NCI-H2196 (cell line): Measurements from ENCODE around the gene CACNA2D3.
A peak's percentile ranks its signal among the peaks of the same experiment; 100 is the strongest.

Experiments used
- DNase-seq: peaks from one replicate; lab custom pipeline; 2025; ENCODE audit not compliant: unreplicated experiment; lab: John Stamatoyannopoulos, UW

The CACNA2D3 gene

DNA sequence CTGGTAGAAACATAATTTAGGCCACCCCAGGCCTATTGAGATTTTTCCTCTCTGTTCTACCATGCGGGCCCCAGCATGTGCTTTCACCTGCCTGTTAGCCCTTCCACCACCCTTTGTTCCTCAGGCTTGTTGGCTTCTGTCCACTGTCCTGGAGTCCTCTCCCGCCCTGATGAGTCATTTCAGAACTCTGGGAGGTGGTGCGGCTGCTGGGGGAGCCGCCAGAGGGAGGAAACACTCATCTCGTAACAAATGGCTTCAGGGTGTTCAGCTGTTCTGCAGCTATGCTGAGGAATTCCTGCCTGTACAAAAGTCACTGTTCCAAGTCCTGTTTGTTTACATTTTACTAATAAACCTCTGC is 769.2 kb downstream of the CACNA2D3 start:
- DNase-seq, result peak; percentile 77

DNA sequence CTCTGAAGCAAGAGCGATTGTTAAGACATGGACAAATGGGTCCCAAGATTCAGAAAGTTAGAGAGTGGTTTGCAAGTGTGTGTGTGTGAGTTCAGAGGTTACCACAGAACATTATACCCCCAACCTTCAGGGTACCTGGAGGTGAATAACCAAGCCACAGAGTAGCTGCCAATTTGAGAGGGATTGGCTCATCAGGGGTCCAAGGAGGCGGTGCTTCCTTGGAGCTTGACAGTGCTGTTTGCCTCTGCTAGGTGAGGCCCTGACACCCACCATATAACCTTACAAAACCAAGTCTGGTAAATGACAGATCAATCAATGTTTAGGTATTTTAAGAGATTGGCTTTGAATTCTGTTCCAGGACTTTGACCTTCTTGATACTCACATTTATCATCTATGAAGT is 769.8 kb downstream of the CACNA2D3 start:
- DNase-seq, result no peak

DNA sequence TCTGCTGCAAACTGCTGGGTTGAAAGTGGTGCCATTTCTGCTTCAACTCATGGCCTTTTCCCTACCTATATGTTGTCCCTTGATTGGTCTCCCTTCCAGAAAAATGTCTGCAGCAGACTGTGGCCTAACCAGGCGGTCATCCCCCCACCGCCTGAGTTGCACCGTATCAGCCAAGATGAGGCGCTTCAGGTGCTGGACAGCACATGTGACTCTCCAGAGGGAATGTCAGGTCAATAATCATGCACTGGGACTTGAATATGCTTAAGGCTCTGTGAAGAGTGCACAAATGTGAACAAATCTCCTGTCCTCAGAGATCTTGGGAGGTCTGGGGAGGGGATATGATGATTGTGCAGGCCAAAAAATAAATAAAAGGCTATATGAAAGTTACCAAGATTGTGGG is 773.3 kb downstream of the CACNA2D3 start:
- no peak for DNase-seq

DNA sequence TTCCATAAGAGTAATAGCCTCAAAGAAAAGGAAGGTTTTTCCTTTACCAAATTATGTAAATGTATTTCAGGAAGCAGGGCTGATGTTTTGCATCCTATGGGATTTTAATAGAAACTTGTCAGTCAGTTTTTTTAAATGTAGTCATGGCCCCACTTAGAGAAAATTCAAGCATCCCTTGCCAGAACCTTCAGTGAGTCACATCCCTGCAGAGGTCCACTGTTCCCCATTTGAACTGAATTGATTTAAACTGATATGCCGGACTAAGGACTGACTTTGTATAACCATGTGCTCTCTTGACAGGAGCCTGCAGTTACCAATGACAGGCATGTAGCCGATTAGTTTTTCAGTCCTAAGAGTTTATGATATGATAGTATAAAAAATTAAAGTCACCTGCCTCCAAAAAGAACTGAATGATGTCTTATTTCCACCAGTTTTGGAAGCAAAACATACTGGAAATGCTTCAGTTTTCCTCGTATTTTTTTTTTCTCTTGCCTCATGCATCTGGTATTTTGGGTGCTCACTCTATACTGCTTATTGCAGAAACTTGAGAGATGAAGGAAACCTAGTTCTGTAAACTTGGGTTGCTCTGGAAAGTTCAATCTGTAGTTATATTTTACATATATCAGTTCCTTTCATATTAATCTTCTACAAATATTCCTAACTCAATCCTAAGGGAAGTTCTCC is 774.8 kb downstream of the CACNA2D3 start:
- no peak for DNase-seq

DNA sequence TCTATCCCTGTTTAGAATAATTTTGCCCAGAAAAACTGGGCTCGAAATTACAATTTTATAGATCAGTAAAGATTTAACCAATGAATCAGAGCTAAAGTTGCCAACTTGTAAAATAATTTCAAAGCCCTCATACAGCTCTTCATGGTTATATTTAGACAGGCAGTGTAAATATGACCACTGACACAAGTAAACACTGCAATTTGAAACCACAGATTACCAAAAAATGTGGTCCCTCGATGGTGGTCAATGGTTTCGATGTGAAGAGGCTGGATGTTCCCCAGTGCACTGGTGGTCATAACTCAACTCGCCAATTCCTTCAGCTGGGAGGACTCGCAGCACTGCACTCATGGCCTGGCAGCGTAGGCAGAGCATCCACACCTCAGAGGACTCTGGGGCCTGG is 776.9 kb downstream of the CACNA2D3 start:
- DNase-seq, result no peak

DNA sequence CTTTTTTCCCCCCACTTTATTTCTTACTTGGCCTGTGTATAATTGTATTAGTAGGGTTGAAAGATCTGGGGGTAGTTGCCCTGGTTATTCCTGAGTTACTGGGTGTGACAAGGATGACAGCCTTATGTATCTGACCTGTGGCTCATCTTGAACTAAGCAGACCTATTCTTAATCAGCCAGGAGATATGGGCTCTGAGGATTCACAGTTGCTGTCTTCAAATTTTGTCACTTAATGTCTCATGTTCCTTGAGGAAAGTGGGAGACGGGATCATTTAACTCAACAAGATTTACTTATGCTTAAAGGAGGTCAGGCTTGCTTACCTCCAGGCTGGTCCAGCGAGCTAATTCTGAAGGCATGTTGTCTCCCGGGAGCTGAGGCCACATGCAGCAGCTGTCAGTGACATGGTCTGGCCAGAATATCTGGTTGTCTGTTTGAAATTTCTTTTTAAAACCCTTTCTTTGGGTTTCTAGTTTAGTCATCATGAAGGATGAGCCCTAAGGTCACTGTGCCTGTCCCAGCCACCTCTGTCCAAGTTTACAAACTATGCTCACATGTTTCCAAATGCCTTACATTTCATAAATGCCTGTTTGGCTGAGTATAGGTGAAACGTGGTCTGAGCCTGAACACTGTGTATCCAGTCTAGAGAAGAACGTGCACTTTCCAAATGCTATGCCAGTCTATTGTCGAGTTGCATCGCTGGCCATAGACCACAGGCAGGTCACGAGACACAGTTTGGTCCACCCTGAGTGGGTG is 778.7 kb downstream of the CACNA2D3 start:
- no peak for DNase-seq

DNA sequence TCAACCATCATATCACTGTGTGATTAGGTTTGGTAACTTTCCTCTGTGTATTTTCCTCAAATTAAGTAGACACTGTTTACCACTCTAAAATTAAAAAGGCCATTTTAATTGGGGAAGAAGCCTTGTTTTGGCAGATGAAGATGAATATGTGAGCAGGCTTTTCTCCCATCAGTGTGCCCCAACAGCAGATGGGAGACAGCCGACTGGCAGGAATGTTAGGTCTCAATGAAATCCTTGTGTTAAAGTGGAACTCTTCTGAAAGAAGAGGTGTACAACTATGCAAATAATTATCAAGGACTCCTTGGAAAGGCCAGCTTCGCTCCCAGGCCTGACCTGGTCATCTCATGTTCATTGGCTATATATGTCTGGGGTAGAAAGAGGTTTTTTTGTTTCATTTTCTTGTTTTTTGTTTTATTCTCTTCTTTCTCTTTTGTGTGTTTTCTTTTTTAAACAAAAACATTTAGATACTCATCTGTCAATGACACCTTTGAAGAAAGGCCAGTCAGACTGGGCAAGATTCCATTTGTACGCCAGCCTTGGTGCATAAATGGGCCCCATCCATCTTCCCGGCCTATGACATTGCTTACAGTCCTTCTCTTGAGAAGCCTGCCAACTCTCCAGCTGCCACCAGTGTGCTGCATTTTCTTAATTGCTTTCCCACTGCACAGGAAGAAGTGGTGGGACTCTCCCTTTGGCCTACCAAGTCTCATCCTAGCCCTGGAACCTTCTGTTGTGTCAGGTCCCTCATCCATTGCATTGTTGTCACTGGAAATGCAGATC is 779.7 kb downstream of the CACNA2D3 start:
- no peak for DNase-seq

DNA sequence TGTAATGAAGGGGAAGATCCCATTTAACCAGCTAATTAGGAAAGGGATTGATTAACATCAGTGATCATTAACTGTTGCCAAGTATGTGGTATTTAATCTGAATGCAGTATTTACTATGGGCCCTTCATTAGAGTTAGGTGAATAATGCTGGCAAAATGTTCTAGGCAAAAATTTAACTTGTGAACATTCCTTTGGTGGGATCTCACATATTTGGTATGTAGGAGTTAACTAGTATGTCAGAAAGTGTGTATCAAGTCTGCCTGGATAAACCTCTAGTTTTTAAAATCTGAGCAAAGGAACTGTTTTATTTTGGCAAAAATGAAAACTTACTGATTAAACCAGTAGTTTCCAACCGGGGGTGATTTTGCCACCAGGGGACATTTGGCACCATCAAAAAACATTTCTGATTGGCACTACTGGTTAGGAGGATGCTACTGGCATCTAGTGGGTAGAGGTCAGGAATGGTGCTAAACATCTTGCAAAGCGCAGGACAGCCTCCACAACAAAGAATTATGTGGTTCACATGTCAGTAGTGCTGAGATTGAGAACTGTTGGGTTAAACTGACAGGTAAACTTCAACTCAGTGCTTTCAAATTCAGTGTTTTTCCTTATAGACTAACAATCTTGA is 783.0 kb downstream of the CACNA2D3 start:
- no peak for DNase-seq

DNA sequence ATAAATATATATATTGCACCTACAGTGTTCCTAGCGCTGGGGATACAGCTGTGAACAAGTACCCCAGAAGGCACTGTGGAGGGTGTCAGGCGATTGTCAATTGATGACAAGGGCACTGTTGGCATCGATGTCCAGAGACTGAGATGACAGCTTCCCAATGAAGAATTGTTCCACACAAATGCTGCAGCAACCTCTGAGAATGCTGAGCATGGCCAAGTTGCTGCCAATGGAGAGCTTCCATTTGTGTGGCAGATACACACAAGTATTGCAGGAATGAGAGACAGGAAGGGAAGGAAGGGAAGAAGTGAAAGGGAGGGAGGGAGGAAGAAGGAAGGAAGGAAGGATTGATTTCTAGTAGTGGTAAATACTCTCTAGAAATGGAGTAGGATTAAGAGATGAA is 783.6 kb downstream of the CACNA2D3 start:
- DNase-seq, result no peak

DNA sequence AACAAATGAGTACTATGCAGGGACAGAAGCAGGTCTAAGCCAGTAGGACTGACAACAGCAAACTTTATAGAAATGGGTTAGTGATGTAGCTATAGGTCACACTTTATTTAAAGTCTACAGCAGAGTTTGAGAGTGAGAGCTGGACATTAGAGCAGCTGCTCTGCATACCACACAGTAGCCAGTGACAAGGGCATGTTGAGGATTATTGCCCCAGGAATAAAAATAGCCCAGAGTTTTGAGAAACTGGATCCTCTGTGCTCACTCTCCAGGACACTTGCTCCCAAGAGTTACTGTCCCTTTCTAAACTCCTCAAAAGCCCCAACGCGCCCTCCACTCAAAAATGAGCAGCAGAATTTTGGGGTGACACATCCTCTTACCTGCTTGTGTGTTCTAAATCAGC is 784.4 kb downstream of the CACNA2D3 start:
- DNase-seq, result no peak

DNA sequence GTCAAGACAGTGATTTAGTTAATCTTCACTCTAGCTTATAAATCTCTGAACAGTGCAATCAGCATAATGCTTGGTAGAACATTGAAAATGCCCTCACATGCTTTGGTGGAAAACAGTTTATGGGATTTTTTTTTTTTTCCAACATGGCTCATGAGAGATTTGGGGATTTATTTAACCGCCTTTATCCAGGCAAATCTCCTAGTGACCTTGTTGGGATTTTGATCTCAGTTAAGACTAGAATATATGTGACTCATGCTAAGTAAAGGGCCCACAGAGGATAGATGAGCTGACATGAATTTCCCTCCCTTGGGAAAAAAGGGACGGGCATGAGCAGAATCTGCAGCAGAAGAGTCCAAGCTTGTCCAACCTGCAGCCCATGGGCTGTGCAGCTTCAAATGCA is 786.8 kb downstream of the CACNA2D3 start:
- DNase-seq, result no peak

DNA sequence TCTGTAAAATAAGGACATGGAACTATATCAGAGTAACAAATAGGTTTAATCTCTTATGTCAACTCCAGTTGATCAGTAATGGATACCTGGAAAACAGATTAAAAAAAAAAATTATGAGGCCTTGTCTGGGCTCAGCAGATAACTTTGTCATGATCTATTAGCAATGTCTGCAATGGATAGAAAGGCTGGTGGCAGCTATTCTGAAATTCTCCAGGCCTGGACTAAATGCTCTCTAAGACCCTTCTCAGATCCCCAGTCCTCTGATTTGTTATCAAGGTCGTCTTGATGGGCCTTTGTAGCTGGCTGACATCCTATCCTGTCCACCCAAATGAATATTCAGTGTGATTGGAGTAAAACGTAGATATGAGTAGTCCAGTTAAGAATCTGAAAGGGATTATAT is 791.8 kb downstream of the CACNA2D3 start:
- no peak for DNase-seq

DNA sequence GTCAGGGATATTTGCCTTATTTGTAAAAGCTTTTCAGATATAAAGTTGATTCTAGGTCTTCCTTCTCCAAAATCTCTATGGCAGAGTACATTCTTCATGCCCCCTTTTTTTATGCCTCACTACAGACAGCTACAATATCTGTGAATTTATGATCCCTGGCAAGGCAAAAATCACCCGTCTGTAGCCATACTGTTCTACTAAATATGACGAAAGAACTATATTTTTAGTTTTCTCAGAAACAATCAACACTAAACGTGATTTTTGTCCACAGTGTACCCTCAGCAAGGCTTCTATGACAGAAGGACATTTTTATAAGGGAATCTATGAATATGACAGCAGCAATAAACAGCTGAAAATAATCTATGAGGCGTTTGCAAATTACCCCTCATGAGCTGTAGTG is 792.8 kb downstream of the CACNA2D3 start:
- DNase-seq, result no peak

DNA sequence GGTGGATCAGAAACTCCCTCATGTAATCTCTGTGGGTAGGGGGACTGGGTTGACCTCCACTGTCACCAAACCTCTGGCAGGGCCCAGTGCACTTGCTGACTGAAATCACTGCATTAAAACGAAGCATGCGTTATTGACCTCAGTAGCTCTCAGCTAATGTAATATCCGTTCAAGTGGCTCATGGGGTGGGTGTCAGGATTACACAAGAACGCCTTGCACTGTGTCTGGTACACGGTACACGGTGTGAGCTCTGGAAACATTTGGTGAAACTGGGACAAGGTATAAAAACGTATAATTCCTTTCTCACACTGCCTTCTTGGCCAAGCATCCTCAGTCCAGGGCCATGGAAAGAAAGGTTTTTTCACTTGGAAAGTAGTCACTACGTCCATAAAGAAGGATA is 793.6 kb downstream of the CACNA2D3 start:
- DNase-seq, result no peak

DNA sequence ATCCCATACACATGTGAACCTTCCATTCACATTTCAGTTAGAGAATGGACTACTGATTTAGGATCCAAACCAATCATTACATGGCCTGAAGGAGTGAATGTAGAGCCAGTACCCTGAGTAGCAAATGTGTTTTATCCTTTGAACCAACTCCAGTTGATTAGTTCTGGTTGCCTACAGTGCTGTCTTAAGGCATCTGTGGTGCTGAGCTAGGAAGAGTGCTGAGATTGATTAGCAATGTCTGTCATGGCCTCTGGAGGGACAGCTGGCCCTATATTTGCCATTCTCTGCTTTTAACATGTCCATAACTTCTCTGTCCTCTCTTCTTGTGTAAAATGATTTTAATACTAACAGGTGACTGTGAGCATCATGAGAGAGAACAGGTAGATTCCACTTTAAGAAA is 794.4 kb downstream of the CACNA2D3 start:
- DNase-seq, result no peak

DNA sequence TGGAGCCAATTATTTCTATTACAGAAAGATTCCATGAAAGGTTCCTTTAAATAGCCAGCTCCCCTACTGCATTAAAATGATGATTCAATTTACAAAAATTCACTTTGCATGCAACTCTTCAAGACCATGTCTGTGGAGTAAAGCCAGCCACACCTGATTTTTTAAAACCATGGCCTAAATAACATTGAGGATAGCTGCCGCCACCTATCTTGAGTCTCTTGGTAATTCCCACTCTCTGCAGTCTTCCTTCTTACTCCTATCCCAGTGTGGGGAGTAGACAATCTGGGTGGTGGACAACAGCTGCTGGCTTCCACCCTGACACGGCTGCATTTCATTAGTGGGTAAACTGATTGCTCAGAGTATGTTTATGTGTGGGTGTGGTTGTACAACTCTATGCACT is 794.8 kb downstream of the CACNA2D3 start:
- DNase-seq, result no peak

DNA sequence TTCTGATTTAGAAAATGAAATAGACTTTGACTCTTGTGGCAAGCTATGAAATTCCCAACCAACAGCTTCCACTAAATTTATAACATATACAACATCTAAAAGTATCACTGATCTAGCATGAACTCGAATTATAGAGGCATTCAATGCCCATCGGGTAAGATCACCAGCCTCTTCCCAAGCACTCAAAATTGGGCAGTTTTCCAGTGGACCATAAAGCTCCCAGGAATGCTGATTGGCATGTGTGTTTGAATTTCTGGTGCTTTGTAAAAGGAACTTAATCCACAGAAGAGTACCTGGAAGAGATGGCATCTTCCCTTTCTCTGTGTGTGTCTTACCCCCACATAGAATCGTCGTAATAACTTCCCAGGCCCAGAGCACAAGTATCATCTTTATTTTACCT is 795.5 kb downstream of the CACNA2D3 start:
- no peak for DNase-seq

DNA sequence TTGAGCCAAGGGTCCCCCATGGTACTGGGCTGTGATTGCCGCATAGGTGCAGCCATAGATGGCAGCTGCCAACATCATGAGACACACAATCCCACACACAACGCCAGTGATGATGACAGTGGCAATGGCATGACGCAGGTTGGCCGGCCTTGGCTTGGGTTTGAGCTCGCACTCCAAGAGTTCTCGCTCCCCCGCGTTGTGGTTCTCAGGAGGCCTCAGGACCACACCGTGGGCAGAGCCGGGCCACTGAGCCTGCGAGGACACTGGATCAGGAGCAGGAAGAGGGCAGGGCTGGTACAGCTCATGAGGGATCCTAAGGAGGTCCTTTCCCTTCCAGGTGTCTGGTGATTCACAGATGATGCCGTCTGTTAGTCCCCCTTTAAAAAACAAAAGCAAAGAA is 796.2 kb downstream of the CACNA2D3 start:
- no peak for DNase-seq

DNA sequence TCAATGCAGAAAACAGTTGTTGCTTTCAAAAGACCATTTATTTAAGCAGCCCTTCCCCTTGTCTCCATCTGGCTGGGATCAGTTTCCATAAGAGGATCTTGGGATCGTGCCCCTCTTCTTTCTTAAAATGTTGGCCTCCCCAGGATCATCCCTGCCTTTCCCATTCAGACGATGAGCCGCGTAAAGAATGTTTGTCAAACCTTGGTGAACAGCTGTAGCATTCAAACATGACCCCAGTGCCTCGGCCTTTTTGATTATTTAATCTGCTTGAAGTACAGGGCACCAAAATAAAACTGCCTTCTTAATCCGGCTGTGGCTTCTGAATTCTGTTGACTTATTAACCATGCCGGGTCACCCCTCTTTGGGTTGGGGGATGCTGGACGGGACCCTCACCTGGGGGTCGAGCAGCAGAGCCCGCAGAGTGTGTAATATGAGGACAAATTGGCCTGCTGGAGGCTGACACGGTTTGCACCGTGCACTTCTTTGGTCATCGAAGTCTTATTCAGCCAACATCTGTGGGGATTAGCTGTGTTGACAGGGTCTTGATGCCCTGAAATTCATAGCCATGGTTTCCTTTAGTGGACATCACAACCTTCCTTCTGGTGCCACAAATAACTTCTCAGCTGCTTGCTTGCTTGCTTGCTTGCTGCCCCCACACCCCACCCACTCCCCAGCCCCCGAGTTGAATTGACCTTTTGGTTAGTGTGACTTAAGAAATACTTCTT is 805.9 kb downstream of the CACNA2D3 start, which contains the start of gene LRTM1:
Gene LRTM1 (minus strand): TSS at position 14 of the 725 bp plus-strand sequence. CDS start 148 bp downstream, outside the sequence.
- no peak for DNase-seq

DNA sequence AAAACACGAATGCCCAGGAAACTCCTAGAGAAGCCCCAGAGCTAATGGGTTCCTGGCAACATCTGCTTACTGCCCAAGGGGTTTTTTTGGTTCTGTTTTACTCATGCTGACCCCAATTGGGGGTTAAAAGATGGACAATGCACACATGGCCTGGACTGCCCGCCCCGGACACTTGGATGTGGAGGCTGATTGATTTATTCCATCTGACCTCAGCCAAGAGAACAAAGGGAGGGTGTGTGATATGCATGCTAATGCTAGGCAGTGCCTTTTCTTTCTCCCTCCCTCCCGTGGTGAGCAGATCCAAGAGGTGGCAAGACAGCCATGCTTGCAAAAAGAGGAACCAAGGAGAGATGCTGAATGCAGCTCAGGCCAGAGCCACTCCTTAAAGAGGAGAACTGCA is 808.8 kb downstream of the CACNA2D3 start:
- DNase-seq, result no peak

DNA sequence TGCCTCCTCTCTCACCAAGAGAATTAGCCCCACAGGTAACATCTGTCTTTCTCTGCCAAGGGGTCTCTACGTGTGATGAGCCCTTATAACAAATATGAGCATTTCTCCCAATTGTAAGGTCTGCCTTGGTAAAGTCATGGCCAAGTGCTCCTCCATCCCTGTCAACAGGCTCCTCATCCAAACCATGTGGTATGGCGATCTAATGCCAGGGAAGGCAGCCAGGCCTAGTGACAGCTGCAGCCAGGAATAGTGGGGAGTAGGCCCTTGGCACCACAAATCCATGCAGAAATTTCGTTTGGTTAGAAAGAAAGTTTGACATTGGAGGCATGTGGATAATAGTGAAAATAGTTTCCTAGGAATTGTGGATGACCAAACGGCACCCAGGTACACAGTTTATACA is 810.3 kb downstream of the CACNA2D3 start:
- DNase-seq, result no peak
